NT2/D1 (cell line): ENCODE results near the gene NTM.

Source experiments
- SUZ12 ChIP-seq: IDR thresholded peaks from 2 replicates; pipeline ENCODE4 v1.6.1; 2011; ENCODE audit not compliant: insufficient read length, insufficient read depth; ENCODE audit errors: extremely low read depth
- ZNF274 ChIP-seq: IDR thresholded peaks from 2 replicates; pipeline ENCODE4 v1.6.1; 2011; ENCODE audit warnings: mild to moderate bottlenecking, low read depth, low read length

DNA sequence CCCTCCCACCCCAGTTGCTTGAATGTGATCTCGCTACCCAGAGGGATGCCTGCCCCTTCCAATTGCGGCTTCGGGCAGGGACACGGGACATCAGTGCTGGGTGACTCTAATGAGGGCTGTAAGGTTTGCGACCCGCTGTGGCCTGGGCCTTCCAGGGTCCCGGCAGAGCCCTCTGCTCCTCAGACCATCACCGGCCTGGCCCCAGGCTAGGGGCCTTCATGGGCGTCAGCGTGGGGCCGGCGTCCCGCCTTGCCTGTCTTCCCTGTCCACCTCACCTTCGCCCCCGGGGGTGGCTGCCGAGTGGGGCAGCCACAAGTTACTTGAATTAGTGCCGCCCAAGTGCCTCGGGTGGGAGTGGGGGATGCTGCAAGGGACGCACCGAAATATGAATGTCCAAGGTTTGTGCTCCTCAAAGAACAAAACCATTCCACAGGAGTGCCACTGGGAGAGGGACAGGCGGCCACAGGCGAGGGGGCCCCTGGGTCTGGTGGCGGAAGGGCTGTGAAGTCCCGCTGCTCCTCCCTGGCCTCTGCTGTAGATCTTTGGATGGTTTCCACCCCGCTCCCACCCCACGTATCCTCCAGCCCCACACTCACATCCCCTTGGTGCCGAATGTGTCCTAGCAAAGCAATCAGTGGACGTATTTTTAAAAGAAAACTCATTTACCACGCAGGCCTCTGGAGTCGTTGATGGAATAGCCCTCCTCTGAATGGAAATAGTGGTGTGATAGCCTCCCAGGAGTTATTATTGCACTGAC lies 317.1 kb downstream of the NTM start:
- TF ChIP-seq ZNF274 (no peak), SUZ12 (no peak)
